Parathyroid adenoma (tissue), 2 donors: ENCODE results near the gene TMEM52.

ENCODE experiments used
- H2AFZ ChIP-seq: fragments of 300-600 bp; sonication (generic); one replicate; pipeline ENCODE4 v1.7.0; 2017; ENCODE audit warnings: antibody characterized with exemption, mild to moderate bottlenecking
- H3K27ac ChIP-seq: fragments of 300-600 bp; sonication (generic); one replicate; pipeline ENCODE4 v1.7.0; 2017
- H3K27me3 ChIP-seq: fragments of 300-600 bp; sonication (generic); one replicate; pipeline ENCODE4 v1.7.0; 2017; ENCODE audit warnings: low read length; ENCODE audit not compliant: control insufficient read depth, insufficient read depth
- H3K36me3 ChIP-seq: fragments of 300-600 bp; sonication (generic); one replicate; pipeline ENCODE4 v1.7.0; 2017; ENCODE audit warnings: low read length; ENCODE audit not compliant: control insufficient read depth, insufficient read depth
- H3K4me1 ChIP-seq: fragments of 300-600 bp; sonication (generic); one replicate; pipeline ENCODE4 v1.7.0; 2017; ENCODE audit warnings: control low read depth
- H3K4me2 ChIP-seq: fragments of 300-600 bp; sonication (generic); one replicate; pipeline ENCODE4 v1.7.0; 2017; ENCODE audit warnings: low read length
- H3K4me3 ChIP-seq: fragments of 300-600 bp; sonication (generic); one replicate; pipeline ENCODE4 v1.7.0; 2017; ENCODE audit warnings: low read depth, low read length
- H3K79me2 ChIP-seq: fragments of 300-600 bp; sonication (generic); one replicate; pipeline ENCODE4 v1.7.0; 2017; ENCODE audit warnings: control low read depth
- H3K9ac ChIP-seq: fragments of 300-600 bp; sonication (generic); one replicate; pipeline ENCODE4 v1.7.0; 2017; ENCODE audit warnings: mild to moderate bottlenecking
- H3K9me3 ChIP-seq: fragments of 300-600 bp; sonication (generic); one replicate; pipeline ENCODE4 v1.7.0; 2017; ENCODE audit warnings: low read length; ENCODE audit not compliant: control insufficient read depth
- CTCF ChIP-seq: fragments of 300-600 bp; sonication (generic); IDR thresholded peaks from one replicate; pipeline ENCODE4 v1.7.0; 2017; ENCODE audit warnings: antibody characterized with exemption, mild to moderate bottlenecking
- donor health status: primary hyperparathyroidism.

TMEM52 gene

GRCh38 chr1:1903224-1903623 lies 15.9 kb downstream of the TMEM52 start:
- no peaks in the 10 kb centered on the region for H3K27me3 ChIP-seq
- TF ChIP-seq CTCF, result no peak
- no peak overlapping the region for H2AFZ ChIP-seq
- no peak overlapping the region for H3K4me2 ChIP-seq
- H3K9ac ChIP-seq, result no peak overlapping the region
- no peaks in the 10 kb centered on the region for H3K79me2 ChIP-seq
- no peak overlapping the region for H3K27ac ChIP-seq
- H3K9me3 ChIP-seq, result no peaks in the 10 kb centered on the region
- H3K4me1 ChIP-seq, result no peaks in the 10 kb centered on the region
- no peaks in the 10 kb centered on the region for H3K36me3 ChIP-seq
- H3K4me3 ChIP-seq, result no peak overlapping the region

GRCh38 chr1:1901641-1902294 lies 17.3 kb downstream of the TMEM52 start:
- Histone ChIP-seq H2AFZ (no peak overlapping the region), H3K79me2 (no peaks in the 10 kb centered on the region), H3K4me1 (no peaks in the 10 kb centered on the region), H3K9ac (no peak overlapping the region), H3K27me3 (no peaks in the 10 kb centered on the region), H3K4me2 (no peak overlapping the region), H3K4me3 (no peak overlapping the region), H3K9me3 (no peaks in the 10 kb centered on the region), H3K36me3 (no peaks in the 10 kb centered on the region), H3K27ac (no peak overlapping the region)
- TF ChIP-seq CTCF, result no peak

- no peak for TF ChIP-seq CTCF
- H3K79me2 ChIP-seq, result no peaks in the 10 kb centered on the region
- H3K4me3 ChIP-seq, result no peak overlapping the region
These were observed 18.0 kb downstream of the TMEM52 start for GRCh38 chr1:1900883-1901640.

GRCh38 chr1:1899967-1900327 lies 19.1 kb downstream of the TMEM52 start:
- Histone ChIP-seq H3K4me1 (no peaks in the 10 kb centered on the region), H3K79me2 (no peaks in the 10 kb centered on the region), H3K4me3 (no peak overlapping the region), H2AFZ (no peak overlapping the region), H3K27me3 (no peaks in the 10 kb centered on the region), H3K9me3 (no peaks in the 10 kb centered on the region), H3K36me3 (no peaks in the 10 kb centered on the region), H3K27ac (no peak overlapping the region), H3K4me2 (no peak overlapping the region), H3K9ac (no peak overlapping the region)
- TF ChIP-seq CTCF, result no peak

More at GRCh38 chr1:1900883-1901640, 18.0 kb downstream of the TMEM52 start:
- Histone ChIP-seq H3K9ac (no peak overlapping the region), H3K36me3 (no peaks in the 10 kb centered on the region), H3K4me1 (no peaks in the 10 kb centered on the region), H2AFZ (no peak overlapping the region), H3K27ac (no peak overlapping the region), H3K9me3 (no peaks in the 10 kb centered on the region), H3K4me2 (no peak overlapping the region), H3K27me3 (no peaks in the 10 kb centered on the region)
